Testis (tissue), 3 donors: ENCODE measurements around the gene NLGN1. TPM values are rescaled to one million over a fixed set of nuclear protein-coding genes. Genes with fewer than 3 reads are reported as not detected.

Experiments used
- DNase-seq: peaks from one replicate; pipeline ENCODE4 v3.0.0-alpha.2; 2019
- H3K27ac ChIP-seq, 2 donors: fragments of 200-600 bp; sonication (generic); one replicate each; pipeline ENCODE4 v1.5.1; 2019
- H3K27me3 ChIP-seq: fragments of 200-600 bp; sonication (generic); one replicate; pipeline ENCODE4 v1.5.1; 2019
- H3K36me3 ChIP-seq: fragments of 200-600 bp; sonication (generic); one replicate; pipeline ENCODE4 v1.5.1; 2017; ENCODE audit warnings: low read depth; ENCODE audit errors: missing control alignments
- H3K4me1 ChIP-seq: fragments of 200-600 bp; sonication (generic); one replicate; pipeline ENCODE4 v1.5.1; 2019
- H3K4me3 ChIP-seq, 2 donors: fragments of 200-600 bp; sonication (generic); one replicate each; pipeline ENCODE4 v1.5.1; 2017 to 2019
- H3K9me3 ChIP-seq: fragments of 200-600 bp; sonication (generic); one replicate; pipeline ENCODE4 v1.5.1; 2017
- CTCF ChIP-seq, 3 experiments: fragments of 450-650 bp in 2 of 3; fragments of 200-600 bp in 1 of 3; sonication (generic) in 1 of 3; IDR thresholded peaks; one replicate each; pipeline ENCODE4 v1.5.1; 2016 to 2019; ENCODE audit warnings: antibody characterized with exemption in 3 of 3, mild to moderate bottlenecking in 2 of 3, moderate library complexity in 1 of 3
- POLR2A ChIP-seq: fragments of 450-650 bp; IDR thresholded peaks from one replicate; pipeline ENCODE4 v1.6.1; 2017; ENCODE audit warnings: antibody characterized with exemption, mild to moderate bottlenecking, moderate library complexity
- WGBS, 2 donors: methylation state at CpG; one replicate each; pipeline ENCODE4 v1.1.5; 2018; 5-methylcytosine and 5-hydroxymethylcytosine counted together
- intact Hi-C: fragments of 100-400 bp; cut with DNase I; formaldehyde crosslinking; loops from one replicate; pipeline ENCODE4 v1.15.1; 2023; ENCODE audit warnings: low total_unique reads
- polyA plus RNA-seq: library from polyadenylated mRNA; stranded (reverse); fragments of 350-450 nt; fragmentation: Illumina TruSeq; extraction: RNeasy Lipid Tissue Mini Kit (QIAGEN cat#74804); gene quantifications from one replicate; pipeline ENCODE4 v1.2.3, GENCODE V29; 2014; ENCODE audit warnings: low read depth, low replicate concordance; ENCODE audit not compliant: insufficient read depth
- total RNA-seq, 2 donors: library from RNA; depleted of rRNA; stranded (reverse); fragments of >200 nt; gene quantifications; one replicate each; pipeline ENCODE4 v1.2.3, GENCODE V29; 2016

Gene NLGN1
- total and polyA plus RNA-seq, 3 donors from 2014 or later = 10.6 to 19.2 (median 15.5) TPM

GRCh38 chr3:174318181-174318580, 920.6 kb downstream of the NLGN1 start:
- H3K4me3 ChIP-seq = no peak overlapping the region
- no peak for TF ChIP-seq CTCF (IDR thresholded peaks at IDR 0.05)
- TF ChIP-seq POLR2A = no peak
- no peaks in the 10 kb centered on the region for H3K36me3 ChIP-seq
- H3K4me1 ChIP-seq = no peaks in the 10 kb centered on the region
- H3K27ac ChIP-seq = no peak overlapping the region
- H3K27me3 ChIP-seq = no peaks in the 10 kb centered on the region
- no peak for DNase-seq
- intact Hi-C loops = no loop called here
- no peaks in the 10 kb centered on the region for H3K9me3 ChIP-seq
- 89 to 91% methylated on average over 4 of the region's 4 CpGs for WGBS, 2 donors

DNA sequence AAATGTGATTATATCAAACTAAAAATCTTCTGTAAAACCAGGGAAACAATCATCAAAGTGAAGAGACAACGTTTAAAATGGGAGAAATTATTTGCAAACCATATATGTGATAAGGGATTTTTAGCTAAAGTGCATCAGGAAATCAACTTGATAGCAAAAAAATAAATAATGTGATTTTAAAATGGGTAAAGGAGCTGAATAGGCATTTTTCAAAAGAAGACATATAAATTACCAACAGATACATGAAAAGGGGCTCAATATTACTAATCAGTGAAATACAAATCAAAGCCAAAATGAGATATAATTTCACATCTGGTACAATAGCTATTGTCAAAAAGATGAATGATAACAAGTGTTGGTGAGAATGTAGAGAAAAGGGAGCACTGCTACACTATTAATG, 924.0 kb downstream of the NLGN1 start:
- no peak for DNase-seq
- no peak overlapping the region for H3K4me3 ChIP-seq
- H3K4me1 ChIP-seq = no peaks in the 10 kb centered on the region
- H3K36me3 ChIP-seq = no peaks in the 10 kb centered on the region
- intact Hi-C loops = no loop called here
- TF ChIP-seq CTCF (IDR thresholded peaks at IDR 0.05) (no peak), POLR2A (no peak)
- no peaks in the 10 kb centered on the region for H3K27me3 ChIP-seq
- H3K9me3 ChIP-seq = no peaks in the 10 kb centered on the region
- H3K27ac ChIP-seq = no peak overlapping the region
- WGBS, 2 donors = 67 to 73% methylated on average over 1 of the region's 1 CpG

GRCh38 chr3:174322789-174323188, 925.2 kb downstream of the NLGN1 start:
- intact Hi-C loops = no loop called here
- 82 to 93% methylated on average over 2 of the region's 2 CpGs for WGBS, 2 donors
- Histone ChIP-seq H3K9me3 (no peaks in the 10 kb centered on the region), H3K4me3 (no peak overlapping the region), H3K4me1 (no peaks in the 10 kb centered on the region), H3K27ac (no peak overlapping the region), H3K27me3 (no peaks in the 10 kb centered on the region), H3K36me3 (no peaks in the 10 kb centered on the region)
- TF ChIP-seq POLR2A (no peak), CTCF (IDR thresholded peaks at IDR 0.05) (no peak)
- DNase-seq = no peak

DNA sequence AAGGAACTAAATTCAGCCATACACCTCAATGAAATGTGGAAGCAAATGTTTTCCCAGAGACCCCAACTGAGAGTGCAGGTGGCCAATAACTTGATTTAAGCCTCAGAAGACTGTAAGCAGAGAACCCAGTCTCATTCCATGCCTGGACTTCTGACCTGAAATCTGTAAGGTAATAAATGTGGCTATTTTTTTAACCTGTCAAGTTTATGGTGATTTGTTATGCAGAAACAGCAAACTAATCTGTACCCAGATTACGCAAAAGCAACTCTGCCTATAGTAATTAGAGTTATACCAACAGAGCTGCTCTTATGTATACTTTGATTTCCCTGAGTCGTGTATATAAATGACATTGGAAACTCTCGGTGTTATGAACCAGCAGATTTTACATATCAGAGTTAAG, 927.6 kb downstream of the NLGN1 start:
- Histone ChIP-seq H3K27ac (no peak overlapping the region), H3K4me3 (no peak overlapping the region), H3K36me3 (no peaks in the 10 kb centered on the region), H3K27me3 (no peaks in the 10 kb centered on the region), H3K9me3 (no peaks in the 10 kb centered on the region), H3K4me1 (no peaks in the 10 kb centered on the region)
- intact Hi-C loops = no loop called here
- TF ChIP-seq POLR2A = no peak
- no peak for TF ChIP-seq CTCF (IDR thresholded peaks at IDR 0.05)
- DNase-seq = no peak
- 87 to 90% methylated on average over 3 of the region's 3 CpGs for WGBS, 2 donors

GRCh38 chr3:174325834-174326700, 928.5 kb downstream of the NLGN1 start:
- no peaks in the 10 kb centered on the region for H3K4me1 ChIP-seq
- no peaks in the 10 kb centered on the region for H3K27me3 ChIP-seq
- H3K36me3 ChIP-seq = no peaks in the 10 kb centered on the region
- no peak overlapping the region for H3K4me3 ChIP-seq
- intact Hi-C loops = no loop called here
- no peak overlapping the region for H3K27ac ChIP-seq
- no peak for DNase-seq
- H3K9me3 ChIP-seq = no peaks in the 10 kb centered on the region
- no peak for TF ChIP-seq POLR2A
- no peak for TF ChIP-seq CTCF (IDR thresholded peaks at IDR 0.05)
- WGBS, 2 donors = 53 to 60% methylated on average over 7 of the region's 7 CpGs
